ENCODE measurements around the gene ACTR1B. TPM values are rescaled to one million over a fixed set of nuclear protein-coding genes. Genes with fewer than 3 reads are reported as not detected.
"Not testable (repeated sequence)": the region's sequence is repeated elsewhere in the genome, so short reads cannot be mapped to it uniquely, and the experiment has no call there.

Gene ACTR1B
- total RNA-seq, 2 experiments from 2014 or later: 92.0 to 124 TPM

DNA sequence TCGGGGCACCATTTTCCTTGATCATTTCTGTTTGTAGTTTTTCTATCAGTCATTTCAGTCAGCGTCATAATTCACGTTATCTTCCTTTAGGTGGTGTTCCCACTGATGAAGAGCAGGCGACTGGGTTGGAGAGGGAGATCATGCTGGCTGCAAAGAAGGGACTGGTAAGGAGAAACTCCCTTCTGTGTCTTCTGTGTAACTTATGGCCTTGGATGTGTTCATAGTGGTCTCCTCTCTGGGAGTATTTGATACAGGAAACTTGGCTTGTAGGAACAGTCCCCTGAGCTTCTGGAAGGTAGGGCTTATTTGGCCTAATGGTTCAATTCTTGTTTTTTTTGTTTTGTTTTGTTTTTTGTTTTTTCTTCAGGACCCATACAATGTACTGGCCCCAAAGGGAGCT, 16.9 kb downstream of the ACTR1B start:
- H3K27me3 Mint-ChIP-seq: no peaks in the 10 kb centered on the region
- POLR2A ChIA-PET: interaction anchor here (0.6 to 8.6 kb wide), 6 partner anchors 11 to 66 kb away, joined by 6 to 96 read pairs (median 8); partner anchors contain the start of genes ACTR1B and ZAP70
- CTCF ChIA-PET: interaction anchor here (0.6 to 2.6 kb wide), 7 partner anchors 15 to 71 kb away, joined by 3 to 27 read pairs (median 6); partner anchors contain the start of gene ACTR1B
- peaks cover 14% of the 10 kb centered on the region for H3K4me1 Mint-ChIP-seq
- H3K36me3 Mint-ChIP-seq (ENCODE audit: low read depth): peaks cover 34% of the 10 kb centered on the region
- ATAC-seq (no peak), DNase-seq (no peak)
- peak overlapping the region; percentile 87 for H3K4me3 Mint-ChIP-seq
- intact Hi-C loops (cut with DNase I, micrococcal nuclease): loop anchor here (5.0 kb wide), 2 partner anchors 45 to 1690 kb away; partner anchors contain the start of genes EIF5B (in 1 of the 2) and TXNDC9 (in 1 of the 2)
- H3K9me3 Mint-ChIP-seq (ENCODE audit: low read depth): no peaks in the 10 kb centered on the region
- H3K27ac Mint-ChIP-seq: peak overlapping the region; percentile 98

DNA sequence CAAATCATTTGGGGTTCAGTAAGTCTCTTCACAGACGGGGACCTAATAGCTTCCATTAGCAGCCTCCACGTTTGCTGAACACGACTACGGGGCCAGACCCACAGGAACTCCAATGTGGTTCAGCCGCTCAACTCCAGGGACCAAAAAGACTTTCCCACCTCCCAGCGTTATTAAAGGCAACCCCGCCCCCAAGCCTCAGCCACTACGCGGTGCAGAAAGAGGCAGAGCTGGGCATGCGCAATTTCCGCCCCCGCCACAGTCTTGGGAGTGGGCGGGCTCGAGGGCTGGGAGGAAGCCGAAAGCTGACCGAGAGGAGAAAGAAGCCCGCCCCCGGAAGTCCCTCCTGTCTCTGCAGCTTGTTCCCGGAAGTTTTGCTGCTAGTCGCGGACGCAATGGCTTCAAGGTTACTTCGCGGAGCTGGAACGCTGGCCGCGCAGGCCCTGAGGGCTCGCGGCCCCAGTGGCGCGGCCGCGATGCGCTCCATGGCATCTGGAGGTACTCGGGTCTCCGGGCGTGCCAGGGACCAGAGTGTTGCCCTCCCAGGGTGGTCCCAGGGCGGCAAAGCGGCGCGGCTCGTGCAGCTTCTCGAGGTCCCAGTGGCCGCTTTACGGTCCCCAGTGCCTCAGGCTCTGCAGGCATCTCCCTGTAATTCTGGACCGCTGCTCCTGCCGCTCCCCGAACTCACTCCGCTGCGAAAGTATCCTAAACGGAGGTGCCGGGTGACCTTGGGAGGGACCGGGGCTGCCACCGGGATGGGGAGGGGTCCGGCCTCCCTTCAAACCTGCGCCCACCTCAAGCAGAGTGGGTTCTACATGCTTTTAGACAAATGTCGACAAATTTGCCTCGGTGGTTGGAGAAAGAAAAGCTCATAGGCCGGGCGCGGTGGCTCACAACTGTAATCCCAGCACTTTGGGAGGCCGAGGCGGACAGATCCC, 17.9 kb downstream of the ACTR1B start, which contains the start of gene COX5B:
COX5B (plus strand) TSS at position 368 of the 935 bp plus-strand sequence; CDS start at position 393, 25 bp downstream.
- ATAC-seq: peak; percentile 96
- H3K27ac Mint-ChIP-seq: peak within 1 kb of the TSS; percentile 98
- CTCF ChIA-PET: interaction anchor here (0.6 to 2.6 kb wide), 13 partner anchors 9 to 120 kb away, joined by 3 to 27 read pairs (median 6); partner anchors contain the start of gene ACTR1B
- DNase-seq: peak; percentile 99
- peak within 1 kb of the TSS; percentile 87 for H3K4me3 Mint-ChIP-seq
- POLR2A ChIA-PET: interaction anchor here (1.2 to 8.6 kb wide), 8 partner anchors 10 to 67 kb away, joined by 3 to 96 read pairs (median 6); partner anchors contain the start of genes ACTR1B, C2orf92 and ZAP70
- H3K27me3 Mint-ChIP-seq: no peaks in the 10 kb centered on the region
- peaks cover 34% of the 10 kb centered on the region for H3K36me3 Mint-ChIP-seq (ENCODE audit: low read depth)
- intact Hi-C loops (cut with DNase I, micrococcal nuclease): loop anchor here (1.0 to 5.0 kb wide), 7 partner anchors 18 to 1691 kb away; partner anchors contain the start of genes ACTR1B (in 2 of the 2), EIF5B (in 1 of the 2) and TXNDC9 (in 1 of the 2)
- H3K9me3 Mint-ChIP-seq (ENCODE audit: low read depth): no peaks in the 10 kb centered on the region
- H3K4me1 Mint-ChIP-seq: peaks cover 14% of the 10 kb centered on the region

DNA sequence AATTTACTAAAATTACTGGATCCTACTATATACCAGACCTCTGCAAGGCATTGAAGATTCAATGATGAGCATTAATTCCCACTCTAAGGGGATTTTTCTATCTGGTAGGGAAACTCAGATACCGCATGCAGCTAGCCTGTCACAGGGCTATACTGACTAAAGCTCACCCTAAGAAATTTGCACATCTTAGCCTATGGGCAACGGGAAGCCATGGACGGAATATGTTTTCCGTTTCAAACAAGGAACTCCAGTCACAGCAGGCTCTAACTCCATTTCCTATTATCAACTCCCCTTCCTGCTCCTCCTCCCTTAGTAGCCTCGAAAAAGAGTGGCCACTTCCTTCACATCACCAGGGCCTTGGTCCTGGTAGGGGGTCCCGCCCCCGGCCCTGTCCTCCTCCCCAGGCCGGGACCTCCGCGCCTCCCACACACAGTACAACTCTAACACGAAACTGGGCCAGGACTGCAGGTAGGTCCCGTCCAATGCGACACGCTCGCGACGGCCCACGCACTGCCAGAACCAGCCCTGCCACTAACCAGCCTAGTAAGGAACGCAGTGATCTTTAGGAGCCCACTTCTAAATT, 18.6 kb downstream of the ACTR1B start:
- Mint-ChIP-seq H3K4me3 (peak overlapping the region; percentile 87), H3K27me3 (no peaks in the 10 kb centered on the region), H3K36me3 (ENCODE audit: low read depth) (peaks cover 30% of the 10 kb centered on the region), H3K4me1 (peaks cover 14% of the 10 kb centered on the region), H3K9me3 (ENCODE audit: low read depth) (no peaks in the 10 kb centered on the region), H3K27ac (peak overlapping the region; percentile 98)
- ChIA-PET POLR2A (interaction anchor here (1.2 to 8.6 kb wide), 7 partner anchors 11 to 68 kb away, joined by 3 to 96 read pairs (median 6); partner anchors contain the start of genes ACTR1B, C2orf92 and ZAP70), CTCF (interaction anchor here (0.6 to 2.6 kb wide), 10 partner anchors 9 to 121 kb away, joined by 3 to 27 read pairs (median 6); partner anchors contain the start of gene ACTR1B)
- no peak for DNase-seq
- intact Hi-C loops (cut with DNase I, micrococcal nuclease): loop anchor here (1.0 to 5.0 kb wide), 7 partner anchors 19 to 1692 kb away; partner anchors contain the start of genes ACTR1B (in 2 of the 2), EIF5B (in 1 of the 2) and TXNDC9 (in 1 of the 2)
- peak; percentile 45 for ATAC-seq

DNA sequence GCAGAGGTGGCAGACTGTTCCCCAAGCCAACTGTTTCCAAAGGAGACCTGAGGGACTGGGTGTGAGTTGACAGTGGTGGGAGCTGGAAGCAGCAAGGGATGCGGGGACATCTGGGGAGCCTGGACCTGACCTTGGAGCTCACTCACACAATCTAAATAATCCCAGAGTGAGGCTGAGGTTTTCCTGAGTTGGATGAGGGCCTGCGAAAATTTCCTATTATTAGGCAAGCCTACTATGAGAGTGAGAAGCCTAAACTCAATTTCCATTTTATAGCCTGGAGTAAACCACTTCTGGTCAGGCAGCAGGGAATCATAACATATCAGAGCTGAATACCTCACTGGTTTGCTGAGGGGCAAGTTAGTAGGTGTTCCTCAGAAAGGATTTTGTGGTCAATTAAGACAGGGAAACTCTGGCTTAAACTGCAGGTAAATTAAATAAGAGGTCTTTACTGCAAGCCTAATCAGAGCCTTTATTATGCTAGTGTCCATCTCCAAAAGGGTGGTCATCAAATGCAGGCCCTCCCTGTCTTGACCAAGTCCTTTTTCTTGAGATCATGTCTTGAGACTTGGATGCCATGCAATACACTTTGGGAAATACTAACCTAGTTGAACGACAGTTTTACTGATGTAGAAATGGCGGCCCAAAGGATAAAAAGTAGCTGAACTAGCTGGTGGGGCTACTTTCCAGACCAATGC, 19.7 kb downstream of the ACTR1B start:
- H3K4me3 Mint-ChIP-seq: no peak overlapping the region
- intact Hi-C loops (cut with DNase I, micrococcal nuclease): loop anchor here in 1 of 2 experiments (2.0 kb wide), 1 partner anchor 45 kb away; no protein-coding TSS in a partner anchor

DNA sequence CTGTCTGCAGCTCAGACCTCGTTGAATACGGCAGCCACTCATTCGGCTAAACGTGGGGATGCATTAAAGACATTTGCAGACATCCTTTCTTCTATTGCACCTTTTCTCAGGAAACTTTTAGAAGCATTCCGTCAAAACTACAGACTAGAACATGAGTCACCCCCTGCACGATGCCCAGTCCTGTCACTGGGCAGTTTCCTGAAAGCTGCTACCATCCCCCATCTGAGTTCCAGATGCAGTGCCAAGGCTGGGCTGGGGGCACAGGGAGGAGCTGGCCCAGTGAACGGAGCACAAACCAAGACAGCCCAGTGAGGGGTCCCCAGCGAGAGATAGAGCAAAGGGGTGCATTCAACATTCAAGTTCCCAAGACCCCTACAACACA, 37.8 kb downstream of the ACTR1B start:
- CTCF ChIA-PET; intact Hi-C loops (cut with DNase I, micrococcal nuclease); H3K9me3 Mint-ChIP-seq (ENCODE audit: low read depth); H3K27ac Mint-ChIP-seq; ATAC-seq; POLR2A ChIA-PET; H3K27me3 Mint-ChIP-seq; H3K4me1 Mint-ChIP-seq; DNase-seq; H3K36me3 Mint-ChIP-seq (ENCODE audit: low read depth); H3K4me3 Mint-ChIP-seq: not testable (repeated sequence)

More for the DNA sequence above, 19.7 kb downstream of the ACTR1B start:
- no peak for ATAC-seq
- Mint-ChIP-seq H3K36me3 (ENCODE audit: low read depth) (peaks cover 23% of the 10 kb centered on the region), H3K9me3 (ENCODE audit: low read depth) (no peaks in the 10 kb centered on the region), H3K27ac (no peak overlapping the region), H3K4me1 (peaks cover 14% of the 10 kb centered on the region), H3K27me3 (no peaks in the 10 kb centered on the region)
- DNase-seq: no peak
- ChIA-PET CTCF (interaction anchor here (0.9 to 2.6 kb wide), 4 partner anchors 26 to 66 kb away, joined by 3 to 12 read pairs (median 4); no protein-coding TSS in a partner anchor), POLR2A (no interaction called here)

DNA sequence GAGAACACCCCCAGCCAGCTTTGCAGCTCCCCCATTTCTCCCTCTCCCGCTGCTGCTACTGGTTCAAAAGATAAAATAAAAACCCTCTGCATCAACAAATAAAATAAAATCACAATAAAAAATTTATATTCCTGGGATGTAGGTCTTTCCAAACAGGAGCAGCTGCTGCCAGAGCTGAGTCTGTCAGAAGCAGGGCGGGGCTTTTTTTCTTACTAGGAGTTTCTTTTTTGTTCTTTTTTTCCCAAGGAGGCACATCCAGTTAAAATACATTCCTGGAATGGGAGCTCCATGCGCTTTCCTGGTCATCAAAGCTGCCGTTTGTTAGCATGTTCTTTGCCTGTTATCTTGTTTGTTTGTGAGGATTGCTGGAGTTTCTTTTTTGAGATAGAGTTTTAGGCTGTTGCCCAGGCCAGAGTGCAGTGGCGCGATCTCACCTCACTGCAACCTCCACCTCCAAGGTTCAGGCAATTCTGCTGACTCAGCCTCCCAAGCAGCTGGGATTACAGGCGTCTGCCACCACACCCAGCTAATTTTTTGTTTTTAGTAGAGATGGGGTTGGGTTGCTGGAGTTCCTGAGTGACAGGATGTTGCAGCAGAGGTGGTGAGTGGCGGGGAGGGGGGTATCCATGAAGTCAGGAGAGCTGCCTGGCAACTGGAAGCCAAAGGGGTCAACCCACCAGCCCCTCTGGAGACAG, 38.3 kb downstream of the ACTR1B start:
- H3K36me3 Mint-ChIP-seq (ENCODE audit: low read depth); H3K4me3 Mint-ChIP-seq; ATAC-seq; POLR2A ChIA-PET; H3K4me1 Mint-ChIP-seq; H3K27ac Mint-ChIP-seq; CTCF ChIA-PET; H3K27me3 Mint-ChIP-seq; intact Hi-C loops (cut with DNase I, micrococcal nuclease); DNase-seq; H3K9me3 Mint-ChIP-seq (ENCODE audit: low read depth): not testable (repeated sequence)

DNA sequence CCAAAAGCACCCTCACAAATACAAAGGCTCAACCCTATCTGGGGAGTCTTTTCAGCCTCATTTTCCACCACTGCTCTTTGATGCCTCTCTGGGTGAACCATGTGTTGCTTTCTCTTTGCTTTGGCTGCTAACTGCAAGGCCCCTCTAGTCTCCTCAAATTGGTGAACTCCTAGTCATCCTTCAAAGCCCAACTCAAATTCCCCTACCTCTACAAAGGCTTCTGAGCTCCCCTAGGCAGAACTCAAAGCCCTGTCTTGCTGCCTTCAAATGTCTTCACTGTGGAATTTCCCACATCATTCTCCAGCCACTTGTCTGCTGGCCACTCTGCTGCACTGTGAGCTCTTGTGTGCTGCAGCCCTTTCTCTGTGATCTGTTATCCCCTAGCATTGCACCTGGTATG, 40.9 kb downstream of the ACTR1B start:
- H3K4me3 Mint-ChIP-seq; POLR2A ChIA-PET; DNase-seq; CTCF ChIA-PET; H3K36me3 Mint-ChIP-seq (ENCODE audit: low read depth); ATAC-seq; H3K27ac Mint-ChIP-seq; H3K27me3 Mint-ChIP-seq; H3K4me1 Mint-ChIP-seq; H3K9me3 Mint-ChIP-seq (ENCODE audit: low read depth); intact Hi-C loops (cut with DNase I, micrococcal nuclease): not testable (repeated sequence)

DNA sequence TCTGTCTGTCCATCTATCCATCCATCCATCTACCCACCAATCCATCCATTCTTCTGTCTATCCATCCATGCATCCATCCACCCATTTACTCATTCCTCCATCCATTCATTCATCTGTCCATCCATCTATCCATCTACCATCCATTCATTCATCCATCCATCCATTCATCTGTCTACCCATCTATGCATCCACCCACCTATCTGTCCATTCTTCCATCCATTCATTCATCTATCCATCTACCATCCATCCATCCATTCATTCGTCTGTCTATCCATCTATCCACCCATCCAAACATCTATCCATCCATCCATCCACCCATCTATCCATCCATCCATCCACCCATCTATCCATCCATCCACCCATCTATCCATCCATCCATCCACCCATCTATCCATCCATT, 43.4 kb downstream of the ACTR1B start:
- H3K27ac Mint-ChIP-seq; H3K4me1 Mint-ChIP-seq; H3K36me3 Mint-ChIP-seq (ENCODE audit: low read depth); intact Hi-C loops (cut with DNase I, micrococcal nuclease); H3K27me3 Mint-ChIP-seq; CTCF ChIA-PET; H3K9me3 Mint-ChIP-seq (ENCODE audit: low read depth); ATAC-seq; DNase-seq; POLR2A ChIA-PET; H3K4me3 Mint-ChIP-seq: not testable (repeated sequence)

DNA sequence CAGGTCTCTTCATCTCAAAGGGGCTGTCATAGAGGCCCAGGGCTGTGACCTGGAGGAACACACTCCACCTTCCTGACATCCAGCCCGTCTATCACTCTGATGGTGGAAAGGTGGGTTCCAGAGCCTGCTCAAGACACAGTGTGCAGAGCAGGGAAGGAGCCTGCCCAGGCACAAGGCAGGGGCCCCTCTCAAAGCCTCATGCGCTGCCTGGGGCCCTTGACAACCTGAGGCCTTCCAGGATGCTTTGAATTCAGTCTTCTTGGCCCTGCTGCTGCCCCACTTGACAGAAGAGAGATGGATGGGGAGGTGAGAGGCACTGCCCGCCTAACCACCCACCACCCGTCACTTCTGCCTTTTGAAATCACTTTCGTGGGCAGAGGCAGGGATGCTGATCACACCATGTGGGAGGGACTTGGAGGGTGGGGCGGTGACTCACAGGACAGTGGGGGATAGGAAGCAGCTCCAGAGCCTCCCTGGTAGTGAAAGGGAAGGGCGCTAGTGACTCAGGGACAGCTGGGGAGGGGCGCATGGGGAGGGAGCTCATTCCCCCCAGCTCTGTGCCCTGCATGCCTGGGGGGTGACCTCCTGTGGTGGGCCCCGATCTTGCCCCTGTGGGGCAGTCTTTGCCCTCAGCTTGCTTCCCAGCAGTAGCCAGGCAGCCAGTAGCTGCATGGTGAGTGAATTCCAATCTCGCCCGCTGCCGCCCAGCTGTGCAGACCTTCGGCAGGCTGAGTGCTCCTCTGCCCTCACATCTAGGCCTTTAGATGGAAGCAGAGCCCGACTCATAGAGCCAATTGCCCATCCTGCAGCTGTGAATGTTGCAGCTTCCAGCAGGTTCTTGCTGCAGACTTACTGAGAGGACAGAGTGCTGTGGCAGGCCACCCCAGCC, 44.7 kb downstream of the ACTR1B start:
- H3K4me1 Mint-ChIP-seq; CTCF ChIA-PET; H3K27ac Mint-ChIP-seq; H3K9me3 Mint-ChIP-seq (ENCODE audit: low read depth); H3K27me3 Mint-ChIP-seq; POLR2A ChIA-PET; H3K36me3 Mint-ChIP-seq (ENCODE audit: low read depth); intact Hi-C loops (cut with DNase I, micrococcal nuclease); H3K4me3 Mint-ChIP-seq: not testable (repeated sequence)
- DNase-seq (peak; percentile 32), ATAC-seq (peak; percentile 99)

DNA sequence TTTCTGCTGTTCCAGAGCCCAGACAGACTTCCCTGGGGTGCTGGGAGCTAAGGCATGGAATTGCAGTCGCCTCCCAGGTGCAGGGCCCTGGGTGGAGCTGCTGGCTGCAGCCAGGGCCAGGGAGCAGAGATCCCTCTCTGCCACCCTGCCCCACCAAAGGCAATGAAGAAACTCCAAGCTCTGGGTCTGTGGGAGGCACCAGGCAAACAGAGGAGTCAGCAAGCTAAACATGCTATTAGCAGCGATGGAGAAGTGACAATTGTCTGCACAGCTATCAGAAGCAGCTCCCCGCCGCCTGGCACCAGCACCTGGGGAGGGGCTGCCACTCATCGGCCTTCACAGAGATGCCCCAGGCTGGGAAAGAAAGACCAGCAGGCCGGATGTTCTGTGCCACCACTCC, 45.9 kb downstream of the ACTR1B start:
- CTCF ChIA-PET: interaction anchor here (0.6 kb wide), 1 partner anchor 123 kb away, joined by 3 read pairs; no protein-coding TSS in a partner anchor
- Mint-ChIP-seq H3K4me1 (no peaks in the 10 kb centered on the region), H3K27me3 (no peaks in the 10 kb centered on the region), H3K4me3 (no peak overlapping the region), H3K36me3 (ENCODE audit: low read depth) (no peaks in the 10 kb centered on the region), H3K27ac (no peak overlapping the region), H3K9me3 (ENCODE audit: low read depth) (no peaks in the 10 kb centered on the region)
- POLR2A ChIA-PET: no interaction called here
- intact Hi-C loops (cut with DNase I, micrococcal nuclease): no loop called here
- DNase-seq (no peak), ATAC-seq (no peak)

All from activated CD4-positive, alpha-beta T cell treated with anti-CD3 and anti-CD28 coated beads for 36 hours (primary cell).